ENCODE results near the gene OTC.

Gene OTC

GRCh38 chrX:38318196-38318595, 34.2 kb upstream of the OTC start:
- TF ChIP-seq CTCF (IDR thresholded peaks at IDR 0.05; ENCODE audit: extremely low read depth, insufficient read depth, missing control alignments) = no peak
- in situ Hi-C loops (cut with MboI; ENCODE audit: low pct_unique_long_range_greater_than_20kb, low sequenced_read_pairs, unreplicated experiment) = no loop called here
- DNase-seq (ENCODE audit: low spot score) = no peak

- in situ Hi-C loops (cut with MboI; ENCODE audit: low pct_unique_long_range_greater_than_20kb, low sequenced_read_pairs, unreplicated experiment) = no loop called here
- DNase-seq (ENCODE audit: low spot score) = no peak
- TF ChIP-seq CTCF (IDR thresholded peaks at IDR 0.05; ENCODE audit: extremely low read depth, insufficient read depth, missing control alignments) = no peak
Measured at GRCh38 chrX:38318606-38319005, 33.8 kb upstream of the OTC start.

DNA sequence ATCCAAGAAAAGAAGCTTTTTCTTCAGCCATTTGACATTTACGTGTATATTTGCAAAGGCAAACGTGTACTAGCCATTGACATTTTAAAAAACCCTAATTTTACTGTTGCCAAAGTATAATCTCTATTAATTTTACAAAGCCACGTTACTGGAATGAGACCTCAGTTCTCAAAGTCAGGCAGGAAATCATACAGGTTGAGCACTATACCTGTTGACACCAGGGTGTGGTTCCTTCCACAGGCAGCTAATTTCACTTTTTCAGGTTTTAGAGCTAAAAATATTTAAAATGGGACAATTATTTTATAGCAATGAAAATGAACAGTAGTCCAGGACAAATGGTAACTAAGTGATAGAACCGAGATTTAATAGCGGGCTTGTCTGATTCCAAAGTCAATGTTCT, 31.6 kb upstream of the OTC start:
- DNase-seq (ENCODE audit: low spot score) = no peak
- in situ Hi-C loops (cut with MboI; ENCODE audit: low pct_unique_long_range_greater_than_20kb, low sequenced_read_pairs, unreplicated experiment) = no loop called here
- TF ChIP-seq CTCF (IDR thresholded peaks at IDR 0.05; ENCODE audit: extremely low read depth, insufficient read depth, missing control alignments) = no peak

DNA sequence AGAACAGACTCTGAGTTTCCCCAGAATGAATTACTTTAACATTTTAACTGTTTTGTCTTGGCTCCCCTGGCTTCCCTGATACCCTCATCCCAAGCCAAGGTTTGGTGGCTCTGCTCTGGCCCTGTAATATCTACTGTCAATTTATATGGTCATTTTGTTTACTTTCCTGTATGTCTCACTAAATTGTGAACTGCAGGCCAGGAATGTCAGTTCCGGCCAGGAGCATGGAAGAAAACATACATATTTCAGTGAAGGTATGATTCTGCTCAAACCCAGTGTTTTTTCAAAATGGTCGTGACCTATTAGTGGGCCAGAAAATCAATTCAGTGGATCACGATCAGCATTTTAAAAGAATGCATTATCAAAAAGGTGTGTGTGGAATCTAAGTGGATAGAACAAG, 26.3 kb upstream of the OTC start:
- in situ Hi-C loops (cut with MboI; ENCODE audit: low pct_unique_long_range_greater_than_20kb, low sequenced_read_pairs, unreplicated experiment) = no loop called here

GRCh38 chrX:38327007-38327774, 25.2 kb upstream of the OTC start, which contains the start of gene RPGR:
Gene RPGR, minus strand, starts transcription at chrX:38327509. Its CDS starts 142 bp downstream, at chrX:38327367.
- peak; percentile 86 for TF ChIP-seq CTCF (IDR thresholded peaks at IDR 0.05; ENCODE audit: extremely low read depth, insufficient read depth, missing control alignments)
- DNase-seq (ENCODE audit: low spot score) = peak; percentile 87
- in situ Hi-C loops (cut with MboI; ENCODE audit: low pct_unique_long_range_greater_than_20kb, low sequenced_read_pairs, unreplicated experiment) = no loop called here

More for the DNA sequence above, 26.3 kb upstream of the OTC start:
- DNase-seq (ENCODE audit: low spot score) = no peak
- TF ChIP-seq CTCF (IDR thresholded peaks at IDR 0.05; ENCODE audit: extremely low read depth, insufficient read depth, missing control alignments) = no peak

DNA sequence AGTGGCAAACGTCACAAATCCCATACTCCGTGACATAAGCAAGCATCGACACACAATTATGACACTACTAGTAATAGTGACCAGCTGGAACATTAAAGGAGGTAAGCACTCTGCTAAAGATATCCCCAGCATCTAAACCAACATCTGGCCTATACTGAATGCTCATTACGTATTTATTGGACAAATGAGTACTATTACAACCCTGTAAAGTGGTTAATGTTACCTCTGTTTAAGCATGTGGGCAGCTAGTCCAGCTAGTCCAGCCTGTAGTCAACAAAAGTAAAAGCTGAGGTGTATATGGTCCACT, 24.7 kb upstream of the OTC start:
- in situ Hi-C loops (cut with MboI; ENCODE audit: low pct_unique_long_range_greater_than_20kb, low sequenced_read_pairs, unreplicated experiment) = no loop called here
- no peak for TF ChIP-seq CTCF (IDR thresholded peaks at IDR 0.05; ENCODE audit: extremely low read depth, insufficient read depth, missing control alignments)
- DNase-seq (ENCODE audit: low spot score) = no peak

Data from GM13977 (cell line).